Activated T-cell treated with anti-CD3 and anti-CD28 coated beads, Interleukin-2, amount 50 U/mL, for 24 hours (primary cell): Measurements from ENCODE around the gene FSTL3.

Source experiments
- DNase-seq: peaks from one replicate; pipeline ENCODE4 v3.0.0-alpha.2; 2020
- H3K27ac Mint-ChIP-seq: 2 replicates; pipeline ENCODE4 v1.8.0; 2020; ENCODE audit warnings: mild to moderate bottlenecking, mixed read lengths
- H3K27me3 Mint-ChIP-seq: 2 replicates; pipeline ENCODE4 v1.8.0; 2020; ENCODE audit warnings: mixed read lengths
- H3K36me3 Mint-ChIP-seq: 2 replicates; pipeline ENCODE4 v1.8.0; 2020; ENCODE audit warnings: low read depth, mixed read lengths
- H3K4me1 Mint-ChIP-seq: 2 replicates; pipeline ENCODE4 v1.8.0; 2020; ENCODE audit warnings: low read depth, mixed read lengths
- H3K4me3 Mint-ChIP-seq: 2 replicates; pipeline ENCODE4 v1.8.0; 2020; ENCODE audit warnings: mild to moderate bottlenecking, moderate library complexity, mixed read lengths
- H3K9me3 Mint-ChIP-seq: 2 replicates; pipeline ENCODE4 v1.8.0; 2020; ENCODE audit warnings: mixed read lengths

Gene FSTL3

GRCh38 chr19:651114-651818 lies 24.9 kb upstream of the FSTL3 start:
- no peak overlapping the region for H3K4me3 Mint-ChIP-seq
- no peaks in the 10 kb centered on the region for H3K27me3 Mint-ChIP-seq
- H3K4me1 Mint-ChIP-seq, result peaks cover 23% of the 10 kb centered on the region
- H3K36me3 Mint-ChIP-seq, result peaks cover 68% of the 10 kb centered on the region
- H3K27ac Mint-ChIP-seq, result no peak overlapping the region
- DNase-seq, result no peak
- H3K9me3 Mint-ChIP-seq, result no peaks in the 10 kb centered on the region

DNA sequence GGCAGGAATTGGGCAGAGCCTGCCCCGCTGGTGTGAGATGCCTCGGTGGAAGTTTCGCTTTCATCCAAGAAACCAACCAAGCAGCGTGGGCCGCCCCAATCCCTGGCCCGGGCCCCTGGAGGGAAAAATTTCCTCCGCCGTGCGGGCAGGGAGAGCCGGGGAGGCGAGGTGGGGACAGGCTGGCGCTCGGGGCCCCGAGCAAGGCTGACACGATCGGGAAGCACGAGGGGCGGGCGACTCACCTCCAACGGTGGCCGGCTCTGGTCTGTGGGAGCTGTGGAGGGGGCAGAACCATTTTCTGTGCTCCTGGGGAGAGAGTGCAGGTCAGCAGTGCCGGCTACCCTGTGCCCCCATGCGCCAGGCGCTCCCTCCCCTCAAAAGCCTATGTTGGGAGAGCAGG lies 24.2 kb upstream of the FSTL3 start:
- Mint-ChIP-seq H3K36me3 (peaks cover 68% of the 10 kb centered on the region), H3K27ac (no peak overlapping the region), H3K4me3 (no peak overlapping the region), H3K9me3 (no peaks in the 10 kb centered on the region), H3K4me1 (peaks cover 26% of the 10 kb centered on the region), H3K27me3 (no peaks in the 10 kb centered on the region)
- no peak for DNase-seq

DNA sequence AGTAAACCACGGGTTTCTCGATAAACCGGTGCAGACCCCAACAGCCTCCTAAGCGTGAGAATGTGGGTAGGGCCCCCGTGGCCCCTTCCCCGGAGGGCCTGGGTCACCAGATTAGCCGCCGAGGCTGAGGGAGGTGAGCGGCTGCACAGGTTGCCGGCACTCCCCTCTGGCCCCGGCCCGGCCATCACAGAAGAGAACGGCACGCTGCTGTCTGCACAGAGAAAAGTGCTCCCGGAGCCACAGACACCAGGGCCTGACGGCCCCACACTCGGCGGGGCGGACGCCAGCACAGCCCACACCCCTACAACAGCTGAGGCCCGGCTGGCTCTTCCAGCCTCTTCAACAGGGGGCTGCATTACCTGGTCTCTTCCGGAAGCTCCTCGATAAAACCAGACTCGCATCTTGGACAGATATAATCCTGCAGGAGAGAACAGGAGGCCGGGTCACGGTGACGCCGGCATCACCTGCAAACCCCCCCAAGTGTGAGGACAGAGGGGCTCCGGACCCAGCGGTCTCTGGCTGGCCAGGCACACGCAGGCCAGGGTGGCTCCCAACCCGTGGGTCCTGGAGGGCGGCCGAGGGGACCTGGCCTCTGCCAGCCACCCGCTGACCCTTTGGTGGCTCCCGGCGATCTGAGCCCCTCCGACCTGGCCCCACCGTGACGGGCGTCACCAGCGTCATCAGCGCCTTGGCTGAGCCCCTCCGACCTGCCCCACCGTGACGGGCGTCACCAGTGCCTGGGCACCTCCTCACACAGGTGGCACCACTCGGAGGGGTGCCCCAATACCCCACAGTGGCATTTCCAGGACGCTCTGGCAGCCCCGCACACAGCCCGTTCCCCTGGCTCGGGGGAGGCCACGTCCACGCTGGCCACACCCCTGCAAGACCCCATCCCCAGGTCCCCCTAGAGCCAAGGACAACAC lies 23.5 kb upstream of the FSTL3 start:
- H3K4me3 Mint-ChIP-seq, result no peak overlapping the region
- peaks cover 34% of the 10 kb centered on the region for H3K4me1 Mint-ChIP-seq
- no peak for DNase-seq
- no peaks in the 10 kb centered on the region for H3K9me3 Mint-ChIP-seq
- H3K36me3 Mint-ChIP-seq, result peaks cover 72% of the 10 kb centered on the region
- H3K27me3 Mint-ChIP-seq, result no peaks in the 10 kb centered on the region
- H3K27ac Mint-ChIP-seq, result no peak overlapping the region

GRCh38 chr19:653425-653824 lies 22.8 kb upstream of the FSTL3 start:
- H3K36me3 Mint-ChIP-seq, result peaks cover 73% of the 10 kb centered on the region
- H3K27me3 Mint-ChIP-seq, result no peaks in the 10 kb centered on the region
- no peaks in the 10 kb centered on the region for H3K9me3 Mint-ChIP-seq
- peaks cover 36% of the 10 kb centered on the region for H3K4me1 Mint-ChIP-seq
- no peak for DNase-seq
- H3K4me3 Mint-ChIP-seq, result no peak overlapping the region
- H3K27ac Mint-ChIP-seq, result no peak overlapping the region

GRCh38 chr19:655691-656090 lies 20.5 kb upstream of the FSTL3 start:
- DNase-seq, result no peak
- Mint-ChIP-seq H3K27ac (peak overlapping the region; percentile 79), H3K9me3 (no peaks in the 10 kb centered on the region), H3K4me1 (peaks cover 56% of the 10 kb centered on the region), H3K27me3 (no peaks in the 10 kb centered on the region), H3K4me3 (no peak overlapping the region), H3K36me3 (peaks cover 80% of the 10 kb centered on the region)

DNA sequence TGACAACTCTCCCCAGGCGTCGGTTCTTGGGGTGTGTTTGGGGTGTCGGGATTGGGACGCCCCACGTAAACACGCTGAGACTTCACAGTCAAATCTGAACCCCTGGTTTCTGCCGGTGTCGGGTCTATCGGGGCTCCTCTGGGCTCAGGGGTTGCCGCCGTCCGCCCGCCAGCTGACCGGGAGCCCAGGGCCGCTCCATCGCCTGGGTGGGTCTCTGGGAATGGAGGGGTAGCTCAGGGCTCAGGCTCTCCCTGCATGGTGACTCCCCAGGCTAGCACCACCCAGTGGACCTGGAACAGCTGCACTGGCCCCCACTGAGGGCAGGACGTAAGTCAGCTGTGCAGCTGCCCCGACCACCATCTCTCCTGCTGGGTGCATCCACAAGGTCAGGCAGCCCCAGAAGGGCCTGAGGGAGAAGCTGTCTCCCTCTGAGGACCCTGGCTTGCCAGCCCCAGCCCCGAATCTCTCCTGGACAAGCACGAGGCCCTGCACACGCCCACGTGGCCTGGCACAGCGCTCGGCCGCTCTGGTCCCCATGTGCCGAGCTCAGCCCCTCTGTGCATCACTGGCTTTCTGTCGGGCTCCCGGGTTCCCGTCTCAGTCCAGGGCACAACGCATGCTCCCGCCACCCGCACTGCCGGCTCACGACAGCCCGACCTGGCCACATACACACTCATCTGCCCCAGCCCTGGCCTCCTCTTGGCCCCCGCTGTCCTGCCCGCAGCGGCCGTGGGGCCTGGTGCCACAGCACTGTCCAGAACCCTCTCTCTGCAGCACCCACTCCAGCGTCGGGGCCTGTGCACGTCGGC lies 19.2 kb upstream of the FSTL3 start:
- Mint-ChIP-seq H3K4me1 (peaks cover 61% of the 10 kb centered on the region), H3K4me3 (no peak overlapping the region), H3K27me3 (no peaks in the 10 kb centered on the region), H3K36me3 (peaks cover 84% of the 10 kb centered on the region), H3K9me3 (no peaks in the 10 kb centered on the region), H3K27ac (peak overlapping the region; percentile 63)
- DNase-seq, result no peak

GRCh38 chr19:657611-658010 lies 18.6 kb upstream of the FSTL3 start:
- Mint-ChIP-seq H3K9me3 (no peaks in the 10 kb centered on the region), H3K36me3 (peaks cover 85% of the 10 kb centered on the region), H3K27ac (peak overlapping the region; percentile 63), H3K27me3 (no peaks in the 10 kb centered on the region), H3K4me3 (no peak overlapping the region), H3K4me1 (peaks cover 61% of the 10 kb centered on the region)
- DNase-seq, result no peak

DNA sequence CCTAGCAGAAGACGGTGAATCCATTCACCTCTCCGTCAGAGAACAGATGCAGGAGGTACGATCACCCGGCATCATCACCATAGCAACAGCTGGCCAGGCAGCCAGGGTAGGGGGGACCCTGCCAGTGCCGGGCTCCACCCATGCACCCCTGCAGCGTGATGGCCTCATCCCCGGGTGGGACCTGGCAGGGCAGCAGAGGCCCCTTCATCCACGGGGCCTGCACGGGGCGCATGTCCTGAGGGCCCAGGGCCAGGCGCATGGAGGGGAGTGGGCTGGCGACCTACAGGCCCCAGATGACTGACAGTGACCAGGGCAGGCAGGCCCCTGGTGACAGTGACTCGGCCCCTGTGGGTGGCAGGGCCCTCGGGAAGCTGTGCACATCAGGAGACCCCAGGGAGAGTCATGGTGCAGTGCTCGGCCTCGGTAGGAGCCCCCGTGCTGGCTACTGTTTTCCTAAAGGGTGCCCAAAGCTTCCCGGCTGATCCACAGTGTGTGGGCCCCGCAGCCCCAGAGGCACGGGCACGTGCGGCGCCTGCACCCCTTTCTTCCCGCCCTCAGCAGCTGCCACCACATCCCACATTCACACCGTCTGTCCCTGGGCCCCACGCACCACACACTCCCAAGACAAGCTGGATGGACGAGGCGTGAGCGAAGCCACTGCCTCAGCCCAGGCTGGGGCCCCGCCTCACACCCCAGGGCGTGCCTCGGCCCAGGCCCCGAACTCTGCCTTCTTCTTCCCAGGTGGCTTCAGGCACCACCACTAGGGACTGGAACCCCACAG lies 17.9 kb upstream of the FSTL3 start:
- Mint-ChIP-seq H3K36me3 (peaks cover 80% of the 10 kb centered on the region), H3K27ac (peak overlapping the region; percentile 69), H3K4me3 (peak overlapping the region; percentile 31), H3K4me1 (peaks cover 60% of the 10 kb centered on the region), H3K9me3 (no peaks in the 10 kb centered on the region), H3K27me3 (no peaks in the 10 kb centered on the region)
- no peak for DNase-seq

- Mint-ChIP-seq H3K27ac (peak overlapping the region; percentile 98), H3K4me3 (peak overlapping the region; percentile 98), H3K36me3 (peaks cover 71% of the 10 kb centered on the region), H3K9me3 (no peaks in the 10 kb centered on the region), H3K27me3 (no peaks in the 10 kb centered on the region), H3K4me1 (peaks cover 65% of the 10 kb centered on the region)
- DNase-seq, result no peak
Measured at GRCh38 chr19:658916-659839, 17.0 kb upstream of the FSTL3 start.

- no peak for DNase-seq
- H3K4me3 Mint-ChIP-seq, result peak overlapping the region; percentile 98
- H3K36me3 Mint-ChIP-seq, result peaks cover 57% of the 10 kb centered on the region
- peaks cover 61% of the 10 kb centered on the region for H3K4me1 Mint-ChIP-seq
- no peaks in the 10 kb centered on the region for H3K27me3 Mint-ChIP-seq
- peak overlapping the region; percentile 98 for H3K27ac Mint-ChIP-seq
- H3K9me3 Mint-ChIP-seq, result no peaks in the 10 kb centered on the region
Measured at GRCh38 chr19:660793-661426, 15.3 kb upstream of the FSTL3 start.

- Mint-ChIP-seq H3K4me3 (peak overlapping the region; percentile 98), H3K9me3 (no peaks in the 10 kb centered on the region), H3K4me1 (peaks cover 56% of the 10 kb centered on the region), H3K27me3 (no peaks in the 10 kb centered on the region), H3K36me3 (peaks cover 50% of the 10 kb centered on the region), H3K27ac (peak overlapping the region; percentile 98)
- DNase-seq, result peak; percentile 77
Measured at GRCh38 chr19:661427-662196, 14.6 kb upstream of the FSTL3 start.

DNA sequence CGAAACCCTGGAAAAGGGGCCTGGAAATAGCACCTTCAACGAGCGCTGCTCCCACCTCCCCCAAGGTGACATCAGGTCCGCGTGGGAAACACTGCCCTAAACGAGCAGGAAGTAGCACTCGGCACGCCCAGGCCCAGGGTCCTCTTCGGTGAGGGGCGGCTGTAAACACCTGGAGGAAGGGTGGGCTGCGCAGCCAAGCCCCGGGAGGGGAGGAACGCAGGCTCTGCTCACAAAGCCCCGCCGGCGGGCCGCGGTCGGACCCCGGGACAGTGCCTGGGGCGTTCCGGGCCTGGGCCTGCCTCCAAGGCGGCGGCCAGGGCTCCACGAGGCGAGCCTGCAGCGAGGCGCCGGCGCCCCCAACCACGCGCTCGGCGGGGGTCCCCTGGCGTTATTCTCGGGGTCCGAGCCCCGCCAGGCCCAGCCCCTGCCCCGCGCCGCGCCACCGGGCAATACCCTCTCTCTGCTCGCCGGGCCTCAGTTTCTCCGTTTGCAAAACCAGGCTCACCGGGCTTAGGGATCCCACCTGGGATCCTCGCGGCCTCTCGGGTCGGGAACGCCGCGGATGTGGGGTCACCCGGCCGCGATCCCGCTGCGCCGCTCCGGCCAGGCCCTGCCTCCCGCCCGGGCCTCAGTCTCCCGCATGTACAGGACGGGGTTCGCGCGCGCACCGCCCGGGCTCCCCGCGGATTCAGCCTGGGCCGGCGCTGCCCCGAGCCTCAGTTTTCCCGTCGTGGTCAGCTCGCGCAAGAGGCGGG lies 13.8 kb upstream of the FSTL3 start:
- Mint-ChIP-seq H3K27me3 (no peaks in the 10 kb centered on the region), H3K4me3 (peak overlapping the region; percentile 98), H3K27ac (peak overlapping the region; percentile 98), H3K9me3 (no peaks in the 10 kb centered on the region), H3K36me3 (peaks cover 43% of the 10 kb centered on the region), H3K4me1 (peaks cover 51% of the 10 kb centered on the region)
- peak; percentile 82 for DNase-seq
